CD4-positive, alpha-beta T cell treated with Interferon alpha-2 for 1 hour (primary cell): ENCODE data around the gene IL12RB2.

Experiments used
- DNase-seq, 2 donors: peaks; one replicate each; pipeline ENCODE4 v3.0.0-alpha.2; 2020 to 2022

Gene IL12RB2

DNA sequence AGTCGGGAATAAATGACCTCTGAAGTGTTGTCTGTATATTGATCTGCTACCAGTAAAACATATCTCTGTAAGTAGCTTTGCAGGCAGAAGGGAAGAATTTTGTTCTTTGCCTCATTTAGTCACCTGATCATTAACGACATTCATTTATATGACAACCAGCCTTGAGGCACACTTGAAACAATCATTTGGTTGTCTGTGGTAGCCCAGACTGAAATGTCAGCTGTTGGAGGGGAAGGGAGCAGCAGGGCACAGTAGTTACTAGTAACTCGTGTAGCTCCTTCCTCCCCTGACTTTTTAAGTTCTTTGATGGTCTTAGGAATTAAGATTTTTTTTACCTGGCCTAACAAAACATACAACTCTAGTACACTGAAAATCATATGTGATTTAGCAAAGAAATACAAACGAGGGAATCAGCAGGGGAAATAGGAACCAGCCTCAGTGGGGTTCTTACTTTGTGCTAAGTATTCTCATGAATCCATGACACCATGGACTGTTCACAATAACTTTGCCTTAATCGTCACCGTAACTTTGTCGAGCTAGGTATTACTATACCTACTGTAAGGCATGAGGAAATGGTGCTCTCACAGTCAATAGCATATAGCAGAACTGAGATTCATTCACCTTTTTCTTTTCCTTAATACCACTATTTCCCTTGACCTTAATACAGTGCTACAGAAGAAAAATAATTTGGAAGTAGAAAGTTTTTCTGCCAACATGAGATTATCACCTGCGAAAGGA lies 6.4 kb downstream of the IL12RB2 start:
- no peak for DNase-seq

DNA sequence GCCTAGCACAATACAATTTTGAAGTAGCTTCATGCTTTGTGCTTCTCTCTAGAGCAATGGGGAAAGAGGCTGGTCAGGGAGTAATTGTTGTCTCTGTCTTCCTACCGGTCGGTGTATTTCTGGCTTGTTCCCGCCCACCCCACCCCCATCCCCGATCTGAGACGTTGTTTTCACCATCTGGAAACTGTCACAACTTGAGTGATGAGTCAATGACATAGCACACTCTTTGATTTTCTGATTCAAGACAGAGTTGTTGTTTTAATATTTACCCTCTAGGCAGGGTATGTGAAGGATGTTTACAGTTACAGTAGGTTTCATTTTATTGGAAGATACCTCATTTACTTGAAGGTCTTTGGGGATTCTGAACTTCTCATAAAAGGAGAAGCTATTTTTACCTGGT lies 7.0 kb downstream of the IL12RB2 start:
- DNase-seq, result peak in 1 of 2 donors; percentile 45

DNA sequence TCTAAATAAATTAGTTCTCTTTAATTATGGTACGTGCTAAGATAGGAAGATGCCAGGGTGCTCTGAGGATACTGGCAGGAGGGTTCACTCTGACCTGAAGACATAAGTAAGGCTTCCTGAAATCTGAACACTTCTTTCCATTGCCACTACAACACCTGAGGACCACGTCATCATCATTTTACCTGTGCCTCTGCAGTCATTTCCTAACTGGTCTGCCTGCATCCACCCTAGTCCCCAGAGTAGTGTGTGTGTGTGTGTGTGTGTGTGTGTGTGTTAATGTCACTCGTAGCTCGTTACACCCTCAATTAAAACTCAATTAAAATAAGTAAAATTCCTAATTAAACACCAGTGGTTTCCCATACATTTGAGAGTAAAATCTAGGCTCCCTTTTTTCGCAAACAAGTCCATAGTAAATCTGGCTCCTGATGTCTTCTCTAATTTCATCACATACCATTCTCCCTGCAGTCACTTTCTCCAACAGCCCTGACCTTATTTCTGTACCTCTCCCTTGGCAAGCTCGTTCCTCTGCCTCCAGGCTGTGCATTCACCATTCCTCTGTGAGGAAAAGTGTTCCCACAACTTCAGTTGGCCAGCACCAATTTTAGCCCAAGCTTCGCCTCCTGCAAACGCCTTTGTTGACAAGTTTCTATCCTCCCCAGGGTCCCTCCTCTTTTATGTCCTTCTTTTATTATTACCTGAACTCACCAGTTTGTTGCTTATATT lies 8.7 kb downstream of the IL12RB2 start:
- no peak for DNase-seq

DNA sequence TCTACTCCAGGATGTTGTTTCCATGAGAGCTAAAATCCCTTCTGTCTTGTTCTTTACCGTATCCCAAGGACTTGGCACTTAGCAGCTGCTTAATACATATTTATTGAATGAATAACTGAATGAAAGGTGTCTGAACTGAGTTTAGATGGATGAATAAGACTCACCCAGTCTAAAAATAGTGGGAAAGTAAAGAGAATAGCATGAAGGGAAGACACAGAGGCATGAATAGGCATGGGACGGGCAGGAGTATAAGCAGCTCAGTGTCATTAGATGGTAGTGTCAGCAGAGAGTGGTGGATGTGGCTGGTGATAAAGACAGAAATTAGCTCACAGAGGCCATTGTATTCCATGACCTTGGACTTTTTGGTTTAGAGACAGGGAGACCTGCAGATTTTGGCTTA lies 9.2 kb downstream of the IL12RB2 start:
- DNase-seq, result no peak

DNA sequence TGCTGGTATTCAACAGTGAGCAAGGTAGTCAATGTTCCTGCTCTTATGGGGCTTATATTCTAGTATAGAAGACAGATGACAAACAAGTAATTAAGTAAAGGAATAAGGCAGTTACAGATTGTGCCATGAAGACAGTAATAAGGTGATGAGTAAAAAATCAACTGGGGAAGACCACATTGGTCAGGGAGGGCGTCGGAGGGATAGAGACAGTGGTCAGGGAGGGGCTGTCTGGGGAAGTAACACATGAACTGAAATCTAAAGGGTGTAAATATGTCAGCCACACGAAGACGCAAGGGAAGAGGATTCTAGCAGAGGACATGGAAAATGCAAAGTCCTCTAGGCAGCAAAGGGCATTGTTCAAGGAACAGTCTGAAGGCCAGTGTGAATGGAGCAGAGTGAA lies 10.1 kb downstream of the IL12RB2 start:
- no peak for DNase-seq

DNA sequence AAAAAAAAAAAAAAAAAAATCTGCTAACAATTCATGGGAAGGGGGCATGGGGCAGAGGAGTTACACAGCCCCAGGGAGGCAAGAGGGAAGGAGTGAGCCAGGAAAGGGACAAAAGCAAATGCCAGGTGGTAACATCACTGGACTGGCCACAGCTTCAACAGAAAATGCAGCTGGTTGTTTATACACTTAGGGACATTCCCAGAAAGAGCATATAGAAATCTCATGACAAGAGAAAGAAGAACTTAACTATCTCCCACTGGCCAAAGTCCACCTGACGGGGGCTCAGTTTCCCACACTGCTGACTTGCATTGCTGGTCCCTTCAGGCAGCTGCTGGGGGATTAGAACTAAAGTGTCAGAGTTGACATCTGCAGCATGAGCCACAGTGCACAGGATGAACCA lies 14.8 kb downstream of the IL12RB2 start:
- DNase-seq, result no peak

DNA sequence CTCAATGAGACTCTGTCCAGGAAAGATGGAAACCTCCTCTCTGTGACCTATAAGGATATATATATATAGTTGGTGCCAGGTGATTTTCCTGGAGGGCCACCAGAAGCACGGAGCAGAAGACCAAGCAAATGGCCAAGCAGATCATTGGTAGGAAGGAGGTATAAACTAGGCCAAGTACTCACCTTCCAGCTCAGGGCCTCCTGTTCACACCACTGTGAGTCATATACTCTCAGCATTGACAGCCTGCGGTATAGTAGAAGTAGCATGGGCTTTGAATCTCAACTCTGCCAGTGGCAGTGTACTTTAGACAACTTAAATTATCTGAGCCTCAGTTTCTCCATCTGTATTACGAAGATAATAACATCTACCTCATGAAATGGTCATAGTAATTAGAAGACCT lies 15.4 kb downstream of the IL12RB2 start:
- DNase-seq, result no peak

DNA sequence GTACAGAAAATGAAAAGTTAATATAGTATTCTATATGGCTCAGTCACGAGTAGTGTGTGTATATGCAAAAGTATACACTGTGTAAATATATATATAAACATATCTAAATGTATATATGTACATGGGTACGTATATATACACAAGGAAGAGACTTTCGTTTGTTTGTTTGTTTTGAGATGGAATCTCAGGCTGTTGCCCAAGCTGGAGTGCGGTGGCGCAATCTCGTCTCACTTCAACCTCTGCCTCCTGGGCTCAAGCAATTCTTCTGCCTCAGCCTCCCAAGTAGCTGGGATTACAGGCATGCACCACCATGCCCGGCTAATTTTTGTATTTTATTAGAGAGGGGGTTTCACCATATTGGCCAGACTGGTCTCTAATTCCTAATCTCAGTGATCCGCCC lies 16.4 kb downstream of the IL12RB2 start:
- DNase-seq, result no peak

DNA sequence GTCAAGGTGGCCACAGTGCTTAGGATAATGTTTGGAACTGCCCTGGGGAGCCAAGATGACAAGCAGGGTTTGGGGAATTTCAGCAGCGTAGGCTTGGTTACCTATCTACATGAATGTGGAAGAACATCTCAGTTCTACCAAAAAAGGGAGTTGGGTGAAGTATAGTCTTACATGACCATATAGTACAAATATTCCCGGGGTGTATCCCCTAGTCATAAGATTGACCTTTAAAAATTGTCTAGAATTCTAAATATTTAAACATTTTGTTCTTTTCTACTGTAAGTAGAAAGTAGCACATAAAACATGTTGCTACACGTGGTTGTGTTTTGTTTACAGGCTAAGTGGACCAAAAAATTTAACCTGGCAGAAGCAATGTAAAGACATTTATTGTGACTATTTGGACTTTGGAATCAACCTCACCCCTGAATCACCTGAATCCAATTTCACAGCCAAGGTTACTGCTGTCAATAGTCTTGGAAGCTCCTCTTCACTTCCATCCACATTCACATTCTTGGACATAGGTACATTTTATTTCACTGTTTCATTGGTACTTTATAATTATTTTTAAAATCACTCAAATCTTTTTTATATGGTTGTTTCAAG lies 20.3 kb downstream of the IL12RB2 start:
- no peak for DNase-seq

DNA sequence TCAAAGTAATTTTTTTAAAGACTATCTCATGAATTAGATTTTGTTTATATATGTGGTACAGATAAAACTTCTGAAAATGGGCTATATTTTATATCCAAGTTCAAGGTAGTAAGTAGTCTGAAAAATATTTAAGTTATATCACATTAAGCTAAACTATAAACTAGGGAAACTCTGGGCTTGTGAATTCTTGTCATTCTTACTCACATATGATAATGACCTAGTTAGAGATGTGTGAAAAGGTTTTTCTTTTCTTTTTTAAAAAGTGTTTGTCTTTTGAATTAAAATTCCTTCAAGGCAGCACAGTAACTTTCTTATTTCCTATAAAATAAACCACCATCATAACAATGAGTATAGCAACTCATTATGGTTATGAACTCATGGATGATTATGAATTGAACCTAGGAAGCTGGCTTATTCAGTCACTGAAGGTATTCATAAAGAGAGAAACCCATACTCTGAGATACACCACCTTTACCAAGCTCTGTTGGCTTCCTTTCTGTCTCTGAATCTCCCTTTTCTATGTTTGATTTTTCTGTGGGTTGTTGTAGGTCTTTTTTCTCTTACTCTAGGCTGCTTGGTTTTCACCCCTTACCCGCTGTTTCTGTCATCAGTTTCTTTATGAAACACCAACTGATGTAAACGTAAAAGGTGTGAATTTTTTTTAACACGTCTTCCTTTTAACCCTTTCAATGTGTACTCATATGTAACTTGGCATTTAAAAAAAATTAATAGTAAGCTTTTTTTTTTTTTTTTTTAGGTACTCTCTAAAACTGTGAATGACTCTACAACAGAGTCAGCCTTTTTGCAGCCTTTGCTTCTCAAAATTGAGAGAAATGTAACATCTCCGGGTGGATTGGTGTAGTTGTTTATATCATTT lies 25.2 kb downstream of the IL12RB2 start:
- DNase-seq, result peak in 1 of 2 donors; percentile 63

DNA sequence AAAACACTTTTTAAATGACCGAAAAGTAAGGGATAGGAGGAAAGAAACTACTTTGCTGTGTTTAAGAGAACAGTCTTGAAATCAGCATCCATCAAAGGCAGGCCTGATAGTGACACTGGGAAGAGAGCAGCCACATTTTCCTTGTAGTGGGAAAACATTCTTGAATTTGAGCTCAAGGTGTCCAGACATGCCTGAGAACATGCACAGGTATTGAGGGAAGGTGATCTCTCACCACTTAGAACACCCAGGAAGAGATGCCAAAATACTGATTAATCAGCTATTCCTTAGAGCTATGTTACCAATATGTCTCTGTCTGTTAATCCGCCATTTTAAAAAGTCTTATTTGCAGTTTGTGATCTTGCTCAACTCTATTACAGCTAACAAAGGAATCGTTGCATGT lies 25.9 kb downstream of the IL12RB2 start:
- no peak for DNase-seq

DNA sequence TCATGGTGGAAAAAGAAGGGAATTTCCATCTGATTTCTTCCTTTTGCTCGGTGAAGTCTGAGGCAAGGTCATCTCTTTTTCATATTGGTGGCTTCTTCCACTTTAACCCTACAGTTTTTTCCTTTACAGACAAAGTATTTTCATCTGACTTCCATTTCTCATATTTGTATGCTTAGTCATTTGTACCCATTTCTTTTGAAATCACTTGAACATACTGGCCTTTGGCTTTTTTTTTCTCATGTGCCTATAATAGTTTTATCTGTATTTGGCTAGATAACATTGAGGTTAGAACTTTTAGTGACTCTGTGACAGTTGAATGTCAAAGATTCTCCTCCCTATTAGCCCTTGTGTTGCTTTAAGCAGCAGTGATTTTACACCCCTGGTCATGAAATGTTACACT lies 27.7 kb downstream of the IL12RB2 start:
- no peak for DNase-seq

DNA sequence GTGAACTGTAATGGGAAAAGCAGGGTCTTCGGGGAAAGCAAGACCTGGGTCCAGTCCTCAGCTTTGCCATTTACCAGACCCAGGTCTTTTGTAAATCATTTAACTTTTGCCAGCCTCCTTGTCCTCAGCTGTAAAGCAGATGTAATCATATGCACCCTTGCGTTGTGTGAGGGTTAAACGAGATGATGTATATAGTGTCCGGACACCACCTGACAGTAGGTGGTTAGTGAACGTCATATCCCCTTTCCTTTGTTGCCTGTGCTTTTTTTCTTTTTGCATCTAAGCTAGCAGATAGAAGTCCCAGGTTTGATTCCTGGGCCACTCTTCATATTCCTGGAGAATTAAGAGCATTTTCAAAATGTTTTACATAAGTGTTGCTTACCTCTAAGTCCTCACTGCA lies 28.5 kb downstream of the IL12RB2 start:
- peak in 1 of 2 donors; percentile 29 for DNase-seq

DNA sequence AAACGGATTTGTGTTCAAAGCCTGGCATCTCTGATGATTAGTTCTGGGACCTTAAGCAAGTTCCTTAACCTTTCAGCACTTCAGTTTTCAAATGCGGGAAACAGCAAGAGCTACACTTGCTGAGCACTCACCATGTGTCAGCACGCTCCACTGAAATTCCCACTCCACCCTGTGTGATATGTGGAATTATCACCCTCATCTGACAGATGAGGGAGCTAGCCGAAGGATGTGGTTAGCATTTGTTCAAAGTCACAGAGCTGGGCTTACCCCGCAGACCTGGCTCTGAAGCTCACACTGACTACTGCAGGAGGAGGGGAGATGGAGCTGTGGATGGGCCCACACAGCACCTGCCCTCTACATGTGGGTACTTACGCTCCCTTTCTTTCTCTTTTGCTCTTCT lies 29.1 kb downstream of the IL12RB2 start:
- DNase-seq, result peak in 1 of 2 donors; percentile 38

DNA sequence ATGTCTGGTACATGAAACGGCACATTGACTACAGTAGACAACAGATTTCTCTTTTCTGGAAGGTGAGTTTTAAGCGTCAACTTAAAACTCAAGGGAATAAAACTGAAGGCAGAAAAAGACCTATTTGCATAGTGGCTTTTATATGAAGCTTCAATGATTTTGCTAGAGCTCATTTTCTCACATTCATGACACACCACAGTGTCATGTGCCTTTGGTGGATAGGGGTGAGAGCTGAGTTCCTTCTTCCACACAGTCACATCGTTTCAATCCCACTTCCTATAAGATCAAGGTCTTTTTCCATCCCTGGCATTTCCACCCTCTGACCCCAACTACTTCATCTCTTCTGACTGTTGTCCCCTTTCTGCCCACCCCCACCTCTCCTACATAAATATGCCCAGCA lies 31.0 kb downstream of the IL12RB2 start:
- no peak for DNase-seq

DNA sequence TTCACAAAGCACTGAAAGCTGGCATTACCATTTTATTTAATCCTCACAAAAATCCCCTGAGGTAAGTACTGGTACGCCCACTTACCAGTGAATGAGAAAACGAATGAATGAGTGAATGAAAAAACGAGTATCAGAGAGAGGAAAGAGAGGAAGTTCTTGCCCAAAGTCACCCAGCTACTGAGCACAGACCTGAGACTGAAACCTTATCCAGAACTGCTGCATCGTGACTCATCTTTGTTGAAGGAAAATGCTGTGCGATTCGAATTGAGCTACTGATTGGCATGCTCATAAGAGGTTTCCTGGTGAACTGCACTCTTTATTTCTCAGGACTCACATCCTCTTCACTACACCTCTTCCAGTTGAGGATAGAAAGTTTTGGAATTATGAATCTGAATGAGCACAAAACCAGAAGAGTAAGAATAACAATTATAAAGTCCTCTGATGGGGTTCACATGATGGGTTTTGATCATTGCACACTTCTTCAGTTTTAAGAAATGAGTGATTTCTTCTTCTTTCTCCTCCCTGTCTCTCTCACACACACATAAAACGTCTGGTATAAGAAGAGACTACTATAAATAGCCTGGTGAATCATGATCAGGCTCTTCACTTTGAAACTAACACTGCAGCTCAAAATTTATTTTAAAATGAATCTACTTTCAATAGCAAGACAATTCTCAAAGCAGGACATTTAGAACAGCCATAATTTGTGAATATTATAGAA lies 32.1 kb downstream of the IL12RB2 start:
- DNase-seq, result no peak

DNA sequence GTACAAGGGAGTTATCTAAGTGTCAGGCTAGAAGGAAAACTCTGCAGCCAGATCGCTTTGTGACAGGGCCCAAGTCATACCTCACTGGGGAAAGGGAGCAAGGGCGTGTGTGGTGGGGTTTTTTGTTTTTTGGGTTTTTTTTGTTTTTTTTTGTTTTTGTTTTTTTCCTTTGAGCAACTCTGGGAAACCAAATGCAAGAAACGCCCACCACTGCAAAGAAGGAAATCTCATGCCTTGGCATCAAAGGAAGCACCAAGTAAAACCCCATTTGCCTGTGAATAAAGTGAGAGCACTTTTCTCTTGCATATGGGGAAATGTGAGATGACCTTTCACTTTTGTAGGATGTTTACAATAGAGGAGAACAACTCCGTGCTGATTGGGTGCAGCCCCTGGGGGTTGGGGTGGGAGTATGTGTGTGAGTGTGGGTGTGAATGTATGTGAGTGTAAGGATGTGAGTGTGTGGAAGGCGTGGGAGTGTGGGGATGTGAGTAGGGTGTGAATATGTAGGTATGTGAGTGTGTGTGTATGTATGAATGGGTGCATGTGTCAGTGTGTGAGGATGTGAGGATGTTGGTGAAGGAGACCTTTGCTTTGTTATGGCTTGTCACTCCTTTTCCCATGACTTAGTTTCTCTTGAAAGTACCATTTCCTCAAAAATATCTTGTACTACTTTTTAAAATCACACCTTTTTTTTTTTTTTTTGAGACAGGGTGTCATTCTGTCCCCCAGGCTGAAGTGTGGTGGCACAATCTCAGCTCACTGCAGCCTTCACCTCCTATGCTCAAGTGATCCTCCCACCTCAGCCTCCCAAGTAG lies 34.6 kb downstream of the IL12RB2 start:
- peak in 1 of 2 donors; percentile 39 for DNase-seq

DNA sequence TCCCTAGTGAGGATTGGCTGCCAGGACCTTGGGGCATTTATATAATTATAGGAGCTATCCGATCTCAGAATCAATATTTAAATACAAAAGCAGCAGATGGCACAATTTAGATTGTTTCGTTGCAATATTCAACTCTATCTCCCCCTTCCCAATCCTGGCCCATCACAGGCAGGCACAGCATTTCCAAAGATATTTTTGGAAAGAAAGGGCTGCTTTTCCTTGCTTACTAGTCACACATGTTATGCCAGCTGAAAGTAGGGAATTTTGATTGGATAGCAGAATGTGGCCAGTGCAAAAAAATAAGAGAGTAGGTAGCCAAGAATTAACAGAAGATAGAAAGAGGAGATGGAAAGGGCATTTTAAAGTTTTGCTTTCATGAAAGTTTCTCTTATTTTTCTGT lies 37.9 kb downstream of the IL12RB2 start:
- no peak for DNase-seq

DNA sequence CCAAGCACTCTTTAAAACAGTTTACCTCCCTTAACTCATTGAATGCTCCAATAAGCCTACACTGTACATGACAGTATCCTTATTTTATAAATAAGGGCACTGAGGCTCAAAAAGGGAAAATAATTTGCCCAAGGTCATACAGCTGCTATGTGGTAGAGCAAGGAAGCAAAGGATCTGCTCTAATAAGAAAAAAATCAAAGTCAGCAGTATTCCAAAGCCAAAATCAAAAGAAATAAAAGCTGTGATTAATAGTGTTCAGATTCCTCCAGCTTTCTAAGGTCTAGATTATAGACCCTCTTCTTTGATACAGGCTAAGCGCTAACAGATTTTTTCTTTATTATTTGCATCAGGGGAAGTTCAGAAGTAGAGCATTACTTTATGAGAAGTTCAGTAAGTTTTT lies 39.3 kb downstream of the IL12RB2 start:
- DNase-seq, result no peak

DNA sequence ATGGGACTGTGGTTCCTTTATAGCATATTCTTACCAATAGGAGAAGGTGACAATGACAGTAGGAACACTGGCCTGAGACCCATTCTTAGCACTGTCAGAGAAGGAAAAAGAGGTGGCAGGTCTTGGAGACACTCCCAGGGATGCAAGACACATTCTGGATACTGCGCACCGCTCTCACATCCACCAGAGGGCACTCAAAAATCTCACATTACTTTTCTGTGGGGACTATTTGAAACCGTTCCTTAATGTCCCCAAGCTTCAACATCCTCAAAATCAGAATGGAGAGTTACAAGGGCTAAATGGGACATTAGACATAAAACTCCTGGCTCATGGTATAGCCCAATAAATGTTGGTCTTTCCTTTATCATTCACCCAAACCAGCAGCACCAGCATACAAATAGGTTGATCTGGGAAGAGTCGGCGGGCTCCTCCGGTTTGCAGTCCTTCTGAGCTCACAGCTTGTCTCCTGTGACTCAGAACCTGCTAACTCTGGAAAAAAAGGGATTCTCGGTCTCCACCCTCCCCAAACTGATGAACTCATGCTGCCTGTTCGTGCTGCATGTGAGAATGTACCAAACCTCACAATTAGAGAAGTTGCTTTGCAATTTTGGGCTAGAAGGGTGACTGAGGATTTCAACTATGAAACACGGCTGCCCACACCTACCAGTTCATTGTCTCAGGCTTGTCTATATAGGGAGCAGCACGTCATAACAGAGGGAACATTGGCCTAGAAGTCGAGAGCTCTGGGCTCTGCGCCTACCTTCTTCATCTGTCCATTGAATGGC lies 40.2 kb downstream of the IL12RB2 start:
- no peak for DNase-seq
